CD4-positive, alpha-beta T cell (primary cell): ENCODE results near the gene CADM2. TPM values are rescaled to one million over a fixed set of nuclear protein-coding genes. Genes with fewer than 3 reads are reported as not detected.

Experiments used
- ATAC-seq: fragments of 200-7000 bp; cut with Tn5 transposase; one replicate; pipeline ENCODE4 v1.10.0; 2022; ENCODE audit warnings: mild to moderate bottlenecking; ENCODE audit not compliant: poor library complexity
- CTCF ChIA-PET: fragments of 350-600 bp; sonication (Branson Sonifier 250); formaldehyde crosslinking; loops from one replicate; lab custom pipeline; 2021; ENCODE audit warnings: antibody characterized with exemption, inconsistent platforms; lab: Charles Lee
- POLR2A ChIA-PET: fragments of 350-600 bp; sonication (Branson Sonifier 250); formaldehyde crosslinking; loops from one replicate; lab custom pipeline; 2021; ENCODE audit warnings: antibody characterized with exemption, inconsistent platforms; lab: Charles Lee
- DNase-seq, 14 experiments: peaks; one replicate each; pipeline ENCODE4 v3.0.0-alpha.2; 2013 to 2020; ENCODE audit warnings: mixed read lengths in 2 of 14
- H3K27ac ChIP-seq, 2 donors: one replicate each; pipeline versions ENCODE4 v1.5.1 to v1.7.0; 2013; ENCODE audit warnings: low read length in 2 of 2, low read depth in 1 of 2, mild to moderate bottlenecking in 1 of 2
- H3K27me3 ChIP-seq, 2 experiments: 1 replicate in 1 of 2; 2 replicates in 1 of 2; pipeline versions ENCODE4 v1.6.1 to v1.7.0; 2013; ENCODE audit warnings: low read length in 2 of 2, control low read depth in 1 of 2, mild to moderate bottlenecking in 1 of 2, moderate library complexity in 1 of 2; ENCODE audit not compliant: insufficient read depth in 2 of 2, control insufficient read depth in 1 of 2
- H3K36me3 ChIP-seq: one replicate; pipeline ENCODE4 v1.6.1; 2013; ENCODE audit warnings: low read length, control low read depth; ENCODE audit not compliant: insufficient read depth
- H3K4me1 ChIP-seq: one replicate; pipeline ENCODE4 v1.6.1; 2013; ENCODE audit warnings: low read length, control low read depth; ENCODE audit not compliant: insufficient read depth
- H3K4me3 ChIP-seq: one replicate; pipeline ENCODE4 v1.5.1; 2013; ENCODE audit warnings: mild to moderate bottlenecking, low read length, moderate library complexity
- H3K9me3 ChIP-seq, 2 experiments: 1 replicate in 1 of 2; 2 replicates in 1 of 2; pipeline versions ENCODE4 v1.6.1 to v1.7.0; 2013; ENCODE audit warnings: low read length in 2 of 2, mild to moderate bottlenecking in 2 of 2, control low read depth in 1 of 2, moderate library complexity in 1 of 2; ENCODE audit not compliant: control insufficient read depth in 1 of 2, insufficient read depth in 1 of 2
- H3K27ac Mint-ChIP-seq: one replicate; pipeline ENCODE4 v1.8.0; 2020; ENCODE audit warnings: mixed read lengths
- H3K27me3 Mint-ChIP-seq: one replicate; pipeline ENCODE4 v1.8.0; 2021; ENCODE audit warnings: mixed read lengths
- H3K36me3 Mint-ChIP-seq: one replicate; pipeline ENCODE4 v1.8.0; 2021; ENCODE audit warnings: low read depth, mixed read lengths
- H3K4me1 Mint-ChIP-seq: one replicate; pipeline ENCODE4 v1.8.0; 2021; ENCODE audit warnings: low read depth, mixed read lengths
- H3K4me3 Mint-ChIP-seq: one replicate; pipeline ENCODE4 v1.8.0; 2020; ENCODE audit warnings: mild to moderate bottlenecking, mixed read lengths
- H3K9me3 Mint-ChIP-seq: one replicate; pipeline ENCODE4 v1.8.0; 2020; ENCODE audit warnings: mixed read lengths
- CTCF ChIP-seq: fragments of 200-600 bp; IDR thresholded peaks from one replicate; pipeline ENCODE4 v1.8.0; 2022; ENCODE audit warnings: antibody characterized with exemption, mild to moderate bottlenecking
- intact Hi-C, 2 experiments: fragments of 100-400 bp; cut with DNase I in 1 of 2; cut with micrococcal nuclease in 1 of 2; formaldehyde crosslinking; loops; one replicate each; pipeline versions ENCODE4 v1.15.1 to v1.9.0; 2023 to 2025; cut with DNase I, micrococcal nuclease
- total RNA-seq, 174 experiments: library from RNA in 2 of 174; stranded (reverse) in 2 of 174; gene quantifications; one replicate each; pipeline ENCODE4 v1.2.3 and lab custom pipeline; 2021 to 2026

The CADM2 gene
- total RNA-seq, 2 experiments from 2014 or later = 0.03 to 0.11 TPM

- intact Hi-C loops = no loop called here
- CTCF ChIA-PET = no interaction called here
- POLR2A ChIA-PET = no interaction called here
- Histone ChIP-seq H3K4me3 (no peak overlapping the region), H3K27ac (no peak overlapping the region), H3K9me3 (no peaks in the 10 kb centered on the region), H3K36me3 (no peaks in the 10 kb centered on the region), H3K27me3 (no peaks in the 10 kb centered on the region), H3K4me1 (no peaks in the 10 kb centered on the region)
- DNase-seq (no peak), ATAC-seq (no peak)
- peaks cover 10% of the 10 kb centered on the region for H3K9me3 Mint-ChIP-seq
- H3K27ac Mint-ChIP-seq = no peak overlapping the region
- no peaks in the 10 kb centered on the region for H3K36me3 Mint-ChIP-seq
- H3K4me1 Mint-ChIP-seq = no peaks in the 10 kb centered on the region
- no peaks in the 10 kb centered on the region for H3K27me3 Mint-ChIP-seq
- H3K4me3 Mint-ChIP-seq = no peak overlapping the region
- TF ChIP-seq CTCF = no peak
Measured at GRCh38 chr3:85432081-85432480, 473.3 kb downstream of the CADM2 start.

- Histone ChIP-seq H3K27me3 (no peaks in the 10 kb centered on the region), H3K36me3 (no peaks in the 10 kb centered on the region), H3K4me3 (no peak overlapping the region), H3K9me3 (no peaks in the 10 kb centered on the region), H3K4me1 (no peaks in the 10 kb centered on the region), H3K27ac (no peak overlapping the region)
- intact Hi-C loops = no loop called here
- DNase-seq (no peak), ATAC-seq (no peak)
- no peak for TF ChIP-seq CTCF
- ChIA-PET CTCF (no interaction called here), POLR2A (no interaction called here)
- Mint-ChIP-seq H3K4me3 (no peak overlapping the region), H3K27me3 (no peaks in the 10 kb centered on the region), H3K9me3 (peaks cover 10% of the 10 kb centered on the region), H3K27ac (no peak overlapping the region), H3K4me1 (no peaks in the 10 kb centered on the region), H3K36me3 (no peaks in the 10 kb centered on the region)
Measured at GRCh38 chr3:85433319-85433718, 474.5 kb downstream of the CADM2 start.

- ChIA-PET CTCF (no interaction called here), POLR2A (no interaction called here)
- no peak for ATAC-seq
- Histone ChIP-seq H3K36me3 (no peaks in the 10 kb centered on the region), H3K9me3 (peaks cover 0 to 4% of the 10 kb centered on the region in 2 experiments), H3K4me1 (no peaks in the 10 kb centered on the region), H3K4me3 (no peak overlapping the region), H3K27ac (no peak overlapping the region), H3K27me3 (no peaks in the 10 kb centered on the region)
- H3K27ac Mint-ChIP-seq = no peak overlapping the region
- H3K27me3 Mint-ChIP-seq = no peaks in the 10 kb centered on the region
- H3K36me3 Mint-ChIP-seq = no peaks in the 10 kb centered on the region
- intact Hi-C loops = no loop called here
- H3K4me3 Mint-ChIP-seq = no peak overlapping the region
- TF ChIP-seq CTCF = no peak
- peaks cover 5% of the 10 kb centered on the region for H3K9me3 Mint-ChIP-seq
- DNase-seq = no peak
- no peaks in the 10 kb centered on the region for H3K4me1 Mint-ChIP-seq
Measured at GRCh38 chr3:85455561-85456200, 496.9 kb downstream of the CADM2 start.
